Stimulated activated naive B cell treated with anti-CD40 and anti-IgM and Interleukin-4, amounts not matched to agents 10 μg/mL and 1 μg/mL and 100 μg/mL, for 72 hours (primary cell): ENCODE measurements around the gene KRTAP12-3.
"Not testable (repeated sequence)": the region's sequence is repeated elsewhere in the genome, so short reads cannot be mapped to it uniquely, and the experiment has no call there.

Source experiments
- ATAC-seq, 2 donors: fragments of 150-1000 bp; cut with Tn5 transposase; replicated peaks; 2 replicates each; pipeline ENCODE4 v1.10.0; 2021; ENCODE audit warnings: moderate library complexity in 1 of 2
- DNase-seq: peaks from one replicate; pipeline ENCODE4 v3.0.0; 2021
- H3K27ac Mint-ChIP-seq: one replicate; pipeline ENCODE4 v1.8.0; 2022; ENCODE audit warnings: mild to moderate bottlenecking, mixed read lengths
- H3K27me3 Mint-ChIP-seq, 2 donors: one replicate each; pipeline ENCODE4 v1.8.0; 2022; ENCODE audit warnings: mixed read lengths in 2 of 2
- H3K36me3 Mint-ChIP-seq, 2 donors: one replicate each; pipeline ENCODE4 v1.8.0; 2022; ENCODE audit warnings: mixed read lengths in 2 of 2, mild to moderate bottlenecking in 1 of 2
- H3K4me1 Mint-ChIP-seq, 2 donors: one replicate each; pipeline ENCODE4 v1.8.0; 2022; ENCODE audit warnings: mixed read lengths in 2 of 2, mild to moderate bottlenecking in 1 of 2
- H3K4me3 Mint-ChIP-seq, 2 donors: one replicate each; pipeline ENCODE4 v1.8.0; 2022; ENCODE audit warnings: mild to moderate bottlenecking in 2 of 2, mixed read lengths in 2 of 2, moderate library complexity in 1 of 2
- H3K9me3 Mint-ChIP-seq, 2 donors: one replicate each; pipeline ENCODE4 v1.8.0; 2022; ENCODE audit warnings: mixed read lengths in 2 of 2, mild to moderate bottlenecking in 1 of 2

KRTAP12-3 gene

GRCh38 chr21:44650265-44650972, 7.3 kb upstream of the KRTAP12-3 start:
- DNase-seq, result no peak
- Mint-ChIP-seq H3K4me1 (no peaks in the 10 kb centered on the region), H3K27ac (no peak overlapping the region), H3K9me3 (peaks cover 0 to 3% of the 10 kb centered on the region in 2 donors), H3K4me3 (no peak overlapping the region), H3K27me3 (peaks cover 11 to 22% of the 10 kb centered on the region in 2 donors), H3K36me3 (peaks cover 2 to 4% of the 10 kb centered on the region in 2 donors)
- ATAC-seq, result no peak

DNA sequence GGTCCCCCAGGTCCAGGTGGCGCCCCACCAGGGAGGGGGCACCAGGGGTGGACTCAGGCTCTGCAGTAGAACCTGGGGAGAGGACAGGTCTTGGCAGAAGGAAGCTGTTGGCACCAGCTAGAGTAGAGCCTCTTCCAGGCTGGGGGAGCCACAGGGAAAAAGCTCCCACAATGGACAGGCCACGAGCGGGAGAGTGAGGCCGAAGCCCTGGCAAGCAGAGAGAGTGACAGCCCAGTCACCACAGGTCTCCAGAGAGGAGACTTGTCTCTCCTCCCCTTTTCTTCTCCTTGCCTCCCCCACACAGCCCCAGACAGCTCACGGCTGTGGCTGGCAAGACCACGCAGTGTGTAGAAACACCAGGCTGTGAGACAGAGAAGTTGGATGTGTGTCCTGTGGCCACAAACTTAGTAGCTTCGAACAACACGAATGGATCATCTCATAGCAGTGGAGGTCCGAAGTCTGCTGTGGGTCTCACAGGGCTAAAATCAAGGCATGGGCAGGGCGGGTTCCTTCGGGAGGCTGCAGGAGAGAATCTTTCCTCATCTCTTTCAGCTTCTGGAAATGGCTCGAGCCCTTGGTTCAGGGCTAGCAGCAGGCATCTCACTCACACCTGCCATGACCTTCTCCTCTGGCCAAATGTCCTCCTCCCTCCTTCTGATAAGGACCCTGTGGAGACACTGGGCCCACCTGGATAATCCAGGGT, 6.6 kb upstream of the KRTAP12-3 start:
- Mint-ChIP-seq H3K4me1 (no peaks in the 10 kb centered on the region), H3K36me3 (peaks cover 2 to 5% of the 10 kb centered on the region in 2 donors), H3K4me3 (no peak overlapping the region), H3K9me3 (peaks cover 3% of the 10 kb centered on the region in 2 donors), H3K27me3 (peaks cover 11 to 24% of the 10 kb centered on the region in 2 donors), H3K27ac (no peak overlapping the region)
- ATAC-seq (no peak), DNase-seq (no peak)

GRCh38 chr21:44653123-44653522, 4.6 kb upstream of the KRTAP12-3 start:
- ATAC-seq, result no peak
- no peaks in the 10 kb centered on the region for H3K4me1 Mint-ChIP-seq
- H3K36me3 Mint-ChIP-seq, result peaks cover 0 to 4% of the 10 kb centered on the region in 2 donors
- DNase-seq, result no peak
- peaks cover 18 to 26% of the 10 kb centered on the region in 2 donors for H3K27me3 Mint-ChIP-seq
- peaks cover 14 to 18% of the 10 kb centered on the region in 2 donors for H3K9me3 Mint-ChIP-seq
- H3K27ac Mint-ChIP-seq, result no peak overlapping the region
- H3K4me3 Mint-ChIP-seq, result no peak overlapping the region

DNA sequence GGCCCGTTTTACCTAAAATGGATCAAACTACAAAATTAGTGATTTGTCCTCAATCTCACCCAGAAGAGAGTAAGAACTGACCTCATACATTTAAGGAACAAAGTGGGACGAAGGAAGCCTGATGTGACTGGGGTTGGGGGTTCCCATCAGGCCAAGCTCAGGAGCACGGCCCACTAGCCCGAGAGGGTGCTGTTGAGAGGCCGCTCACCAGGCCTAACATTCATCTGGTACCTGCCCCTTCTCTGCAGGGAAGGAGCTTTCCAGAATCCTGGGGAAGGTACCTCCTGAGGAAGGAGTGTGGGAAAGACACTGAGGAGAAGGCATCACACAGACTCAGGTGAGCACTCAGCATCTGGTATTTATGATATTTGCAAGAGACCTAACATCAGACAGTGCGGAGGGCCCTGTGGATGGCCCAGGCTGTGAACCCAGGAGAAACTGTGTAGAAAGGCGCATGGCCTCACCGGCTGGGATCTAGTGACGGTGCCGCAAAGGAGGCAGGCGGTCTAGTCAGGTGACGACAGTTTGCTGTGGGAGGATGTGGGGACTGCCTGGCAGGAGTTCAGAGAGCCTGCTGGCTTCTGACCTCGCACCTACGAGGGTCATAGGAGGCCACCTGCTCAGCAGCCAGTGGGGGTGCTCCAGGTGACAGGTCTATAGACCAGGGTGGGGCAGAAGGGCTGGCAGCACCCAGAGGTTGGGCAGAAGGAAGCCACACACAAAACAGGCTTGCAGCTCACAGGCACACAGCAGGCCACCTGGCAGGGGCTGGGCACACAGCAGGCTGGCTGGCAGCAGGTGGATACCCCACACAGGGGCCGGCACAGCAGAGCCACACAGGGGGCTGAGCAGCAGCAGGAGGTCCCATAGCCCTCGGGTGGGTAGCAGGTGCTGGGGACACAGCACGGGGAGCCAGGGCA, 3.8 kb upstream of the KRTAP12-3 start:
- Mint-ChIP-seq H3K27ac (peak overlapping the region; percentile 42), H3K27me3 (peaks cover 26 to 33% of the 10 kb centered on the region in 2 donors), H3K4me1 (no peaks in the 10 kb centered on the region), H3K9me3 (peaks cover 17 to 18% of the 10 kb centered on the region in 2 donors), H3K4me3 (no peak overlapping the region), H3K36me3 (peaks cover 0 to 4% of the 10 kb centered on the region in 2 donors)
- ATAC-seq (no peak), DNase-seq (no peak)

DNA sequence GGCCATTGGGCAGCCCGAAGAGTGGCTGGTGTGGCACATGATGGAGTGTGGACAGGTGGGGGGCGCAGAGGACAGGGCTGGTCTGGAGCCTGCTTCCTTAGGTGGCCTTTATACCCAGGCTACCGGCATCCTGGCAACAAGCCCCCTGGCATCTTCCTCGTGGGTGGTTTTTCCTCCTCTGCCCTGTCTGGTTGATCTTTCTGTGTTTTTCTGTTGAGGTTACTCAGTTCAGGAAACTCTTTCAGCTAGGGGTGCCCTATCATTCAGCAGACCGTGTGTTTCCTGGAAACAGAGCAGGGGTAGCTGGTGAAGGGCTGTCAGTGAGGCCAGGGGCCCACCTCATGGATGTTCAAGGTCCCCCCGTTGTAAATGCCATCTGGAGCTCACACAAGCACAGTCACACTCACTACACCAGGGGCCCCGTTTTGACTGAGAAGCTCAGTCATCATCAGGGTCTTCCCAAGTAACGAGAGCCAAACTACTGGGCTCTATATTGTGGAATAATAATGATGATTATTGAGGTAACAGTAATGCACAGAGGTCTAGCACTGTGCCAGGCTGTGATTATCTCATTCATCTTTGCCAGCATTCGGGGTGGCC, 3.1 kb upstream of the KRTAP12-3 start, which contains the start of gene KRTAP12-4:
KRTAP12-4 (minus strand) TSS at position 84 of the 600 bp plus-strand sequence; CDS start at position 39, 45 bp downstream.
- DNase-seq (no peak), ATAC-seq (no peak)
- Mint-ChIP-seq H3K9me3 (peaks cover 17 to 18% of the 10 kb centered on the region in 2 donors), H3K4me1 (no peaks in the 10 kb centered on the region), H3K27me3 (peaks cover 31 to 35% of the 10 kb centered on the region in 2 donors), H3K36me3 (peaks cover 0 to 4% of the 10 kb centered on the region in 2 donors), H3K27ac (peak within 1 kb of the TSS; percentile 42), H3K4me3 (no peak within 1 kb of the TSS)

DNA sequence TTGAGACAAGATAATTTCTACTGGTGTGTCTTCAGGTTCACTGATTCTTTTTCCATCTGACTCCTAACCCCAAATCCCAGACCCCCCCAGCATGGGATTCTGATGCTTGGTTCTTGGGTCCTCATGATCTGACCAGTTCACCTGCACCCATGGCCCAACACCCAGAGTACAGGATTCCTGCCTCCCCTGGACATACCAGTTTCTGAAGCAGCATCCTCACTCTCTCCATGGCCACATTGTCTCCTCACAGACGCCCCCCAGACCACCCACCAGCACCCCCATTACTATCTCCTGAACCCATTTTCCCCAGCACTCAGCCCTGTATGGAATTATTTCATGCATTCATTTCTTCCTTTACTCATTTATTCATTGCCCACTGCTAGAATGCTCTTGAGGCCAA, 864 bp upstream of the KRTAP12-3 start:
- H3K27me3 Mint-ChIP-seq, result peaks cover 41 to 47% of the 10 kb centered on the region in 2 donors
- no peak overlapping the region for H3K27ac Mint-ChIP-seq
- peaks cover 0 to 4% of the 10 kb centered on the region in 2 donors for H3K36me3 Mint-ChIP-seq
- no peaks in the 10 kb centered on the region for H3K4me1 Mint-ChIP-seq
- no peak overlapping the region for H3K4me3 Mint-ChIP-seq
- no peak for ATAC-seq
- peaks cover 18 to 19% of the 10 kb centered on the region in 2 donors for H3K9me3 Mint-ChIP-seq
- DNase-seq, result no peak

GRCh38 chr21:44658541-44658910, 794 bp downstream of the KRTAP12-3 start:
- Mint-ChIP-seq H3K4me3 (no peak overlapping the region), H3K9me3 (peaks cover 18 to 21% of the 10 kb centered on the region in 2 donors), H3K36me3 (peaks cover 0 to 8% of the 10 kb centered on the region in 2 donors), H3K27ac (no peak overlapping the region), H3K27me3 (peaks cover 46 to 54% of the 10 kb centered on the region in 2 donors), H3K4me1 (no peaks in the 10 kb centered on the region)
- DNase-seq (no peak), ATAC-seq (no peak)

GRCh38 chr21:44658913-44659595, 1.3 kb downstream of the KRTAP12-3 start:
- Mint-ChIP-seq H3K27ac (no peak overlapping the region), H3K4me1 (no peaks in the 10 kb centered on the region), H3K36me3 (peaks cover 0 to 8% of the 10 kb centered on the region in 2 donors), H3K9me3 (peaks cover 18 to 21% of the 10 kb centered on the region in 2 donors), H3K27me3 (peaks cover 46 to 50% of the 10 kb centered on the region in 2 donors), H3K4me3 (no peak overlapping the region)
- DNase-seq, result no peak
- ATAC-seq, result no peak

- not testable (repeated sequence) for H3K4me1 Mint-ChIP-seq, H3K36me3 Mint-ChIP-seq, ATAC-seq, H3K27ac Mint-ChIP-seq, DNase-seq, H3K4me3 Mint-ChIP-seq
- Mint-ChIP-seq H3K27me3 (peaks cover 58 to 65% of the 10 kb centered on the region in 2 donors), H3K9me3 (peaks cover 11 to 22% of the 10 kb centered on the region in 2 donors)
Measured at GRCh38 chr21:44661567-44661966, 3.8 kb downstream of the KRTAP12-3 start.

DNA sequence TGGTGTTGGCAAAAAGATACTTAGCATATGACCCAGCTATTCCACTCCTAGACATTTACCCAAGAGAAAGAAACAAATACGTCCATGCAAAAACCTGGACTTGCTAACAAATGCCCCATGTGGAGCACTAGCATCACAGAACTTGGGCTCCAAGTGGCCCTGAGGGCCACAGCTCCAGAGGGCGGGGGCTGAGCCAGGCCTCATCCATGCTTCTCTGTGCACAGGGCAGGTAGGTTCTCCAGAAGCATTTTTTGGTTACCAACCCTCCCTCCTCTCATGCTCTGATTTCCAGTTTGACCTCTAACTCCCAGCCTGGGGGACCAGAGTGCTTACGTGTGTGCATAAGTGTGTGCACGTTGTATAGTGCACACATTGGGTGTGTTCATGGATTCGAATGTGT, 7.0 kb downstream of the KRTAP12-3 start:
- H3K27me3 Mint-ChIP-seq, result peaks cover 44 to 49% of the 10 kb centered on the region in 2 donors
- no peak overlapping the region for H3K4me3 Mint-ChIP-seq
- no peak overlapping the region for H3K27ac Mint-ChIP-seq
- ATAC-seq, result no peak
- H3K36me3 Mint-ChIP-seq, result peaks cover 0 to 3% of the 10 kb centered on the region in 2 donors
- peaks cover 0 to 7% of the 10 kb centered on the region in 2 donors for H3K9me3 Mint-ChIP-seq
- DNase-seq, result no peak
- no peaks in the 10 kb centered on the region for H3K4me1 Mint-ChIP-seq

- H3K4me1 Mint-ChIP-seq, result no peaks in the 10 kb centered on the region
- H3K36me3 Mint-ChIP-seq, result peaks cover 1 to 3% of the 10 kb centered on the region in 2 donors
- no peak for DNase-seq
- H3K9me3 Mint-ChIP-seq, result peaks cover 9 to 12% of the 10 kb centered on the region in 2 donors
- H3K27me3 Mint-ChIP-seq, result peaks cover 37 to 41% of the 10 kb centered on the region in 2 donors
- no peak within 1 kb of the TSS for H3K4me3 Mint-ChIP-seq
- H3K27ac Mint-ChIP-seq, result no peak within 1 kb of the TSS
- ATAC-seq, result no peak
Measured at GRCh38 chr21:44666401-44667320, 8.9 kb downstream of the KRTAP12-3 start, which contains the start of gene KRTAP12-2. Gene KRTAP12-2, minus strand, starts transcription at chr21:44666927. Its CDS starts 41 bp downstream, at chr21:44666886.

DNA sequence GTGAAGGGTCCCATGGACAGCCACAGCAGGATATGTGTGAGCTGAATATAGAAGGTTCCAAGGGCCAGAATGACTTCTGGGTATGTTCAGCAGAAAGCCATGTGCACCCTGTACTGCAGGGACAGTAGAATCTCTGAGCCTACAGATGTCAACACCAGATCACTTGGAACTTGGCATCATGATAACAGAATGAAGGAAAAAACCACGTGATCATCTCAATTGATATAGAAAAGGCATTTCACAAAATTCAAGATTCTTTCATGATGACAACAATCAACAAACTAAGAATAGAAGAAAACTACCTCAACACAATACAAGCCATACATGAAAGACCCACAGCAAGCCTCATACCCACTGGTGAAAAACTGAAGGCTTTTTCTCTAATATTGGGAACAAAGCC, 9.9 kb downstream of the KRTAP12-3 start:
- H3K4me1 Mint-ChIP-seq, result no peaks in the 10 kb centered on the region
- H3K27ac Mint-ChIP-seq, result no peak overlapping the region

More for the DNA sequence above, 9.9 kb downstream of the KRTAP12-3 start:
- Mint-ChIP-seq H3K4me3 (no peak overlapping the region), H3K27me3 (peaks cover 28 to 36% of the 10 kb centered on the region in 2 donors), H3K36me3 (peaks cover 0 to 1% of the 10 kb centered on the region in 2 donors), H3K9me3 (peaks cover 10 to 12% of the 10 kb centered on the region in 2 donors)
- DNase-seq, result no peak
- no peak for ATAC-seq
